CD8-positive, alpha-beta memory T cell (primary cell): Measurements from ENCODE around the gene IL1RL2. TPM values are rescaled to one million over a fixed set of nuclear protein-coding genes. Genes with fewer than 3 reads are reported as not detected.

Source experiments
- CTCF ChIA-PET: fragments of 350-600 bp; sonication (Branson Sonifier 250); formaldehyde crosslinking; loops from one replicate; lab custom pipeline; 2021; ENCODE audit warnings: antibody characterized with exemption; lab: Charles Lee
- POLR2A ChIA-PET: fragments of 350-600 bp; sonication (Branson Sonifier 250); formaldehyde crosslinking; loops from one replicate; lab custom pipeline; 2021; ENCODE audit warnings: antibody characterized with exemption; lab: Charles Lee
- DNase-seq, 5 donors: peaks; one replicate each; pipeline versions ENCODE4 v3.0.0 to v3.0.0-alpha.2; 2020 to 2022; ENCODE audit warnings: mixed read lengths in 1 of 5
- H3K27ac ChIP-seq: one replicate; pipeline ENCODE4 v1.7.0; 2013; ENCODE audit warnings: low read depth, mild to moderate bottlenecking, low read length, moderate library complexity
- H3K27me3 ChIP-seq: 2 replicates; pipeline ENCODE4 v1.7.0; 2013; ENCODE audit warnings: low read length, mild to moderate bottlenecking; ENCODE audit not compliant: insufficient read depth, poor library complexity, severe bottlenecking
- H3K36me3 ChIP-seq: 2 replicates; pipeline ENCODE4 v1.7.0; 2013; ENCODE audit warnings: mild to moderate bottlenecking, low read length, moderate library complexity; ENCODE audit not compliant: insufficient read depth
- H3K4me1 ChIP-seq: 2 replicates; pipeline ENCODE4 v1.7.0; 2013; ENCODE audit warnings: mild to moderate bottlenecking, low read length, moderate library complexity; ENCODE audit not compliant: insufficient read depth
- H3K4me3 ChIP-seq: 2 replicates; pipeline ENCODE4 v1.7.0; 2013; ENCODE audit warnings: mild to moderate bottlenecking, low read length
- H3K9me3 ChIP-seq: 2 replicates; pipeline ENCODE4 v1.7.0; 2013; ENCODE audit warnings: mild to moderate bottlenecking, low read length
- H3K27ac Mint-ChIP-seq, 8 donors: one replicate each; pipeline ENCODE4 v1.8.0; 2020 to 2021; ENCODE audit warnings: mixed read lengths in 8 of 8, mild to moderate bottlenecking in 6 of 8, inconsistent platforms in 3 of 8, moderate library complexity in 3 of 8
- H3K27me3 Mint-ChIP-seq, 2 donors: one replicate each; pipeline ENCODE4 v1.8.0; 2020 to 2021; ENCODE audit warnings: mixed read lengths in 2 of 2, mild to moderate bottlenecking in 1 of 2, moderate library complexity in 1 of 2
- H3K36me3 Mint-ChIP-seq, 3 donors: one replicate each; pipeline ENCODE4 v1.8.0; 2020 to 2021; ENCODE audit warnings: mixed read lengths in 3 of 3, inconsistent platforms in 1 of 3, mild to moderate bottlenecking in 1 of 3
- H3K4me1 Mint-ChIP-seq, 3 donors: one replicate each; pipeline ENCODE4 v1.8.0; 2020 to 2021; ENCODE audit warnings: mixed read lengths in 3 of 3, inconsistent platforms in 1 of 3, mild to moderate bottlenecking in 1 of 3
- H3K4me3 Mint-ChIP-seq, 7 donors: one replicate each; pipeline ENCODE4 v1.8.0; 2020 to 2021; ENCODE audit warnings: mixed read lengths in 7 of 7, mild to moderate bottlenecking in 6 of 7, moderate library complexity in 4 of 7, inconsistent platforms in 2 of 7
- H3K9me3 Mint-ChIP-seq, 5 donors: one replicate each; pipeline ENCODE4 v1.8.0; 2020 to 2022; ENCODE audit warnings: mixed read lengths in 5 of 5, mild to moderate bottlenecking in 3 of 5, moderate library complexity in 2 of 5, inconsistent platforms in 1 of 5
- polyA plus RNA-seq: library from polyadenylated mRNA; unstranded; fragments of 300-500 nt; fragmentation: Illumina TruSeq; gene quantifications from one replicate; pipeline ENCODE4 v1.2.3, GENCODE V29; 2021
- total RNA-seq, 2 experiments: library from RNA; stranded (reverse); gene quantifications; one replicate each; pipeline ENCODE4 v1.2.3, GENCODE V29; 2021

The IL1RL2 gene
- total and polyA plus RNA-seq, 3 experiments from 2014 or later, result 0.13 to 0.33 TPM; not detected in 1

DNA sequence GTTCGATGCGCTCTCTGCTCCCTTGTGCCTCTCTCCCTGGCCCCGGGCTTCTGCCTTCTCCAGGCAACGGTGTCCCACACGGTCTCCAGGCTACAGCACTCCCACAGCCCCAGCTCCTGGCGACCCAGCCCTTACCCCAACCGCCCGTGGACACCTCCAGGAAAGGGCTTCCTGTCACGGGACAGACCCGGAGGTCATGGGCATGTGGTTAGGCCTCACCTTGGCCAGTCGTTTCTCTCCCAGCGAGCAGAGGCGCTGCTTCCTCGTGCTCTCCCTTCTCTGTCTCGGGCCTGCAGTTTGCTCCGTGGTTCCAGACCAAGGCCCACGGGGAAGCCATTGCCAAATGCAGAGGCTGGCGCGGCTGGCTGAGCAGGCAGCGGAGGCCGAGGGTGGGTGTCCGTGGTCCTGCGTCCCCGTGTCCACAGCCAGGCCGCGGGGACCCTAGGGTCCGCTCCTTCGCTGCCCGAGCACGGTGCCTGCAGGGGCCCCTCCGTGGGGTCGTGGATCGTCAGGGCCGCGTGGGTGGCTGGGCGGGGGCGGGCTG lies 63.5 kb downstream of the IL1RL2 start:
- Histone ChIP-seq H3K27ac (no peak overlapping the region), H3K4me3 (no peak overlapping the region), H3K36me3 (no peaks in the 10 kb centered on the region), H3K4me1 (peaks cover 9% of the 10 kb centered on the region), H3K9me3 (no peaks in the 10 kb centered on the region), H3K27me3 (no peaks in the 10 kb centered on the region)
- Mint-ChIP-seq H3K9me3 (peaks cover 0 to 2% (median 0%) of the 10 kb centered on the region in 5 donors), H3K27ac (peak overlapping the region in 1 of 8 donors; percentile 39), H3K4me3 (peak overlapping the region in 4 of 7 donors; percentile 19 to 86 (median 32)), H3K4me1 (peaks cover 30 to 41% (median 37%) of the 10 kb centered on the region in 3 donors), H3K27me3 (peaks cover 3 to 4% of the 10 kb centered on the region in 2 donors), H3K36me3 (peaks cover 0 to 4% (median 1%) of the 10 kb centered on the region in 3 donors)
- ChIA-PET POLR2A (no interaction called here), CTCF (interaction anchor here (0.7 to 3.7 kb wide), 9 partner anchors 10 to 230 kb away, joined by 3 to 36 read pairs (median 6); partner anchors contain the start of gene IL18R1)
- DNase-seq, result no peak

DNA sequence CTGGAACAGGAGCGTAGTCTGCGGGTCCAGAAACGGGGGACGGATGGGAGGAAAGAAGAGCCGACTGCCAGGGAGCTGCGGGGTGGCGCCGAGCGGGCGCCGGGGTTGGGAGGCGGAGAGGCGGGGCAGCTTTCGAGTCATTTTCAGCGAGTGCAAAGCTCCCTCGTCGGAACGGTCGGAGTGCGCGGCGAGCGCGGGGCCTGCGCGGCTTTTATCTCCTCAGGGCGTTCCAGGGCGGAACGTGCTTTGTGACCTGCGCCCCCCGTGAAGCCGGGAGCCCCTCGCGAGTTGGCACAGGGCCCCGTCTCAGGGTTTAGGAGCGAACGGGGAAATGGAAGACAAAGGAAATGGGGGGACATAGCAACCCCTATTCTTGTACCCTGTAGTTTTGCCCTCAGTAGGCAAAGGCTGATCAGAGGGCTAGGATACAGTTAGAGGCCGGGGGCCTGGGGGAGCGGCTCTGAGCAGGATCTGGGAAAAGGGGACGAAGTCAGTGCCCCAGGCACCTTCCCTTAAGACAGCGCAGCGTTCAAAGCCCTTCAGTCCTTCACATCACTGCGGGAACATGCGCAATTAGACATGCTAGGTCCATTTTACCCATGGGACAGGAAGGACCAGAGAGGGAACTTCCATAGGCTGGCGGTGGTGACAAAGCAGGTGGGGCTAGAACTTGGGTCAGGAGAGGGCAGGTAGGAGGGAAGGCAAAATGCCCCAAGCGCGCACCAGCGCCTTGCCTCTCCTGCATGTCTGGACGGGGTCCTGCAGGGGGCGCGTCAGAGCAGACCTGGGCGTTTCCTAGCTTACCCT lies 64.4 kb downstream of the IL1RL2 start:
- Histone ChIP-seq H3K4me1 (peaks cover 9% of the 10 kb centered on the region), H3K4me3 (peak overlapping the region; percentile 72), H3K9me3 (no peaks in the 10 kb centered on the region), H3K27ac (no peak overlapping the region), H3K27me3 (no peaks in the 10 kb centered on the region), H3K36me3 (no peaks in the 10 kb centered on the region)
- H3K4me1 Mint-ChIP-seq, result peaks cover 34 to 45% (median 40%) of the 10 kb centered on the region in 3 donors
- CTCF ChIA-PET, result interaction anchor here (0.7 to 3.7 kb wide), 18 partner anchors 7 to 245 kb away, joined by 3 to 36 read pairs (median 6); partner anchors contain the start of gene IL18R1
- H3K27ac Mint-ChIP-seq, result peak overlapping the region in 7 of 8 donors; percentile 12 to 91 (median 87)
- H3K4me3 Mint-ChIP-seq, result peak overlapping the region; percentile 86 to 95 (median 93)
- peaks cover 3 to 4% of the 10 kb centered on the region in 2 donors for H3K27me3 Mint-ChIP-seq
- peak; percentile 35 to 68 (median 46) for DNase-seq
- POLR2A ChIA-PET, result no interaction called here
- H3K36me3 Mint-ChIP-seq, result peaks cover 0 to 4% (median 1%) of the 10 kb centered on the region in 3 donors
- H3K9me3 Mint-ChIP-seq, result peaks cover 0 to 2% (median 0%) of the 10 kb centered on the region in 5 donors

DNA sequence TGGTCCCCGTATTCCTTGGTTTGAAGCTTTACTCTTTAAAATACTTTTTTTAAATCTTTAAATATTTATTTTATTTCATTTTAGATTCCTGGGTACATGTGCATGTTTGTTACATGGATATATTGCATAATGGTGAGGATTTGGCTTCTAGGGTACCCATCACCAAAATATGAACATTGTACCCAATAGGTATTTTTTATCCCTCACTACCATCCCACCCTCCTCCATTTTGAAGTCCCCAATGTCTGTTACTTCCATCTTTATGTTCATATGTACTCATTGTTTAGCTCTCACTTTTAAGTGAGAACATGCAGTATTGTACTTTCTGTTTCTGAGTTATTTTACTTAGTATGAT lies 65.0 kb downstream of the IL1RL2 start:
- no peak for DNase-seq
- H3K4me1 Mint-ChIP-seq, result peaks cover 40 to 51% (median 46%) of the 10 kb centered on the region in 3 donors
- H3K27ac Mint-ChIP-seq, result no peak overlapping the region
- H3K9me3 Mint-ChIP-seq, result peaks cover 0 to 2% (median 0%) of the 10 kb centered on the region in 5 donors
- H3K27me3 Mint-ChIP-seq, result peaks cover 3 to 4% of the 10 kb centered on the region in 2 donors
- Histone ChIP-seq H3K4me3 (no peak overlapping the region), H3K27ac (no peak overlapping the region), H3K4me1 (peaks cover 14% of the 10 kb centered on the region), H3K36me3 (no peaks in the 10 kb centered on the region), H3K9me3 (no peaks in the 10 kb centered on the region), H3K27me3 (no peaks in the 10 kb centered on the region)
- peak overlapping the region in 5 of 7 donors; percentile 30 to 87 (median 86) for H3K4me3 Mint-ChIP-seq
- H3K36me3 Mint-ChIP-seq, result peaks cover 0 to 4% (median 1%) of the 10 kb centered on the region in 3 donors
- POLR2A ChIA-PET, result no interaction called here
- CTCF ChIA-PET, result interaction anchor here (0.7 to 3.7 kb wide), 16 partner anchors 8 to 246 kb away, joined by 3 to 36 read pairs (median 6); partner anchors contain the start of gene IL18R1

GRCh38 chr2:102252236-102252635 lies 65.4 kb downstream of the IL1RL2 start:
- H3K27ac ChIP-seq, result no peak overlapping the region
- H3K4me3 ChIP-seq, result no peak overlapping the region
- H3K4me1 ChIP-seq, result peaks cover 18% of the 10 kb centered on the region
- H3K27me3 Mint-ChIP-seq, result peaks cover 3 to 4% of the 10 kb centered on the region in 2 donors
- H3K4me1 Mint-ChIP-seq, result peaks cover 44 to 55% (median 50%) of the 10 kb centered on the region in 3 donors
- CTCF ChIA-PET, result interaction anchor here (0.7 to 3.7 kb wide), 15 partner anchors 9 to 246 kb away, joined by 3 to 36 read pairs (median 6); partner anchors contain the start of gene IL18R1
- H3K4me3 Mint-ChIP-seq, result peak overlapping the region in 5 of 7 donors; percentile 13 to 86 (median 36)
- DNase-seq, result no peak
- peak overlapping the region in 3 of 8 donors; percentile 38 to 56 (median 47) for H3K27ac Mint-ChIP-seq
- peaks cover 0 to 4% (median 1%) of the 10 kb centered on the region in 3 donors for H3K36me3 Mint-ChIP-seq
- no peaks in the 10 kb centered on the region for H3K36me3 ChIP-seq
- POLR2A ChIA-PET, result no interaction called here
- peaks cover 0 to 2% (median 0%) of the 10 kb centered on the region in 5 donors for H3K9me3 Mint-ChIP-seq
- H3K27me3 ChIP-seq, result no peaks in the 10 kb centered on the region
- no peaks in the 10 kb centered on the region for H3K9me3 ChIP-seq

DNA sequence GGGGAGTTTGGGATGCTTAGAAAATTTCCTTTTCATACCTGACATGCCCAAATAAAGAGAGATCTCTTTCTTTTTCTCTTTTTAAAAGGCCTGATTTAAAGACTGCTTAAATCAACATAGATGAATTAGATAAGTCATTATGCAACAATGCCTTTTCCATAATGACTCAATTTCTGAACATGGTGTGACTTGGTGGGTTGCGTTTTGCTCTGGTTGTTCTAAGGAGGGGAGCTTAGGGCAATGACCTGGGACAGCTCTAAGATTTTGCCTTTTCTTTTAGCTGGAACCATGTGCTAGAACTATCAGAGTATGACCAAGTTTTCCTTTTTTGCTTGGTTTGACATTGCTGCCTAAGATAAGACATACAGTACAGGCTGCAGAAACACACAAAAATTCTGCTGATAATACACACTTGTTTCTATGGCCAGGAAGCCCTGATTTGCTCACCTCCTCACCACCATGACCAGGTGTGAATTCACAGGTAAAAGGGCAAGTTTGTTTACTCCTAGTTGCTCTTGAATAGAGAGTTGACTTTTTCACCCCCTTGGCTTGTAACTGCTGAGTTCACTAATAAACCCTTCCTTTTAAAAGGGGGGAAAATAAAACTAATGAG lies 66.4 kb downstream of the IL1RL2 start:
- Mint-ChIP-seq H3K27ac (peak overlapping the region in 7 of 8 donors; percentile 48 to 96 (median 62)), H3K27me3 (peaks cover 3 to 4% of the 10 kb centered on the region in 2 donors), H3K4me3 (peak overlapping the region; percentile 15 to 57 (median 49)), H3K9me3 (peaks cover 0 to 2% (median 0%) of the 10 kb centered on the region in 5 donors), H3K36me3 (peaks cover 0 to 4% (median 1%) of the 10 kb centered on the region in 3 donors), H3K4me1 (peaks cover 53 to 63% (median 60%) of the 10 kb centered on the region in 3 donors)
- peak in 3 of 5 donors; percentile 26 to 58 (median 50) for DNase-seq
- CTCF ChIA-PET, result interaction anchor here (0.9 to 5.7 kb wide), 2 partner anchors 12 to 196 kb away, joined by 3 to 31 read pairs; no protein-coding TSS in a partner anchor
- Histone ChIP-seq H3K36me3 (no peaks in the 10 kb centered on the region), H3K4me1 (peaks cover 22% of the 10 kb centered on the region), H3K4me3 (no peak overlapping the region), H3K27ac (no peak overlapping the region), H3K9me3 (no peaks in the 10 kb centered on the region), H3K27me3 (no peaks in the 10 kb centered on the region)
- POLR2A ChIA-PET, result no interaction called here

- no peak overlapping the region for H3K27ac ChIP-seq
- Mint-ChIP-seq H3K36me3 (peaks cover 0 to 8% (median 4%) of the 10 kb centered on the region in 3 donors), H3K4me3 (peak overlapping the region; percentile 15 to 57 (median 49)), H3K9me3 (peaks cover 0 to 2% (median 0%) of the 10 kb centered on the region in 5 donors), H3K4me1 (peaks cover 58 to 68% (median 65%) of the 10 kb centered on the region in 3 donors), H3K27ac (peak overlapping the region in 6 of 8 donors; percentile 62 to 96 (median 78)), H3K27me3 (peaks cover 3 to 4% of the 10 kb centered on the region in 2 donors)
- H3K4me1 ChIP-seq, result peaks cover 27% of the 10 kb centered on the region
- DNase-seq, result no peak
- no peaks in the 10 kb centered on the region for H3K36me3 ChIP-seq
- H3K4me3 ChIP-seq, result no peak overlapping the region
- no peaks in the 10 kb centered on the region for H3K27me3 ChIP-seq
- no peaks in the 10 kb centered on the region for H3K9me3 ChIP-seq
- POLR2A ChIA-PET, result no interaction called here
- CTCF ChIA-PET, result interaction anchor here (0.9 to 5.7 kb wide), 2 partner anchors 13 to 195 kb away, joined by 3 to 31 read pairs; no protein-coding TSS in a partner anchor
Observed at GRCh38 chr2:102253753-102254150, 66.9 kb downstream of the IL1RL2 start.

- ChIA-PET POLR2A (interaction anchor here (0.7 kb wide), 1 partner anchor 8 kb away, joined by 17 read pairs; no protein-coding TSS in a partner anchor), CTCF (interaction anchor here (1.3 to 5.7 kb wide), 2 partner anchors 15 to 187 kb away, joined by 4 to 31 read pairs; no protein-coding TSS in a partner anchor)
- peaks cover 0 to 8% (median 4%) of the 10 kb centered on the region in 3 donors for H3K36me3 Mint-ChIP-seq
- H3K4me3 Mint-ChIP-seq, result peak overlapping the region in 6 of 7 donors; percentile 51 to 81 (median 72)
- peaks cover 0 to 2% (median 0%) of the 10 kb centered on the region in 5 donors for H3K9me3 Mint-ChIP-seq
- Histone ChIP-seq H3K4me3 (no peak overlapping the region), H3K36me3 (no peaks in the 10 kb centered on the region), H3K4me1 (peaks cover 33% of the 10 kb centered on the region), H3K27ac (no peak overlapping the region), H3K9me3 (no peaks in the 10 kb centered on the region), H3K27me3 (no peaks in the 10 kb centered on the region)
- peaks cover 60 to 69% (median 67%) of the 10 kb centered on the region in 3 donors for H3K4me1 Mint-ChIP-seq
- H3K27me3 Mint-ChIP-seq, result peaks cover 2 to 3% of the 10 kb centered on the region in 2 donors
- H3K27ac Mint-ChIP-seq, result peak overlapping the region in 3 of 8 donors; percentile 14 to 79 (median 75)
- peak in 1 of 5 donors; percentile 15 for DNase-seq
Observed at GRCh38 chr2:102256276-102256675, 69.5 kb downstream of the IL1RL2 start.
